Ishikawa (cell line): Measurements from ENCODE around the gene EDC4.

Experiments
- CEBPB ChIP-seq: IDR thresholded peaks from 2 replicates; pipeline ENCODE4 v1.6.1; 2012
- CREB1 ChIP-seq: IDR thresholded peaks from 2 replicates; pipeline ENCODE4 v1.6.1; 2012; ENCODE audit warnings: low read depth
- EGR1 ChIP-seq: IDR thresholded peaks from 2 replicates; pipeline ENCODE4 v1.6.1; 2012
- EP300 ChIP-seq: IDR thresholded peaks from 2 replicates; pipeline ENCODE4 v1.6.1; 2012; ENCODE audit warnings: borderline replicate concordance
- FOXM1 ChIP-seq: IDR thresholded peaks from 2 replicates; pipeline ENCODE4 v1.6.1; 2012; ENCODE audit warnings: low read depth, borderline replicate concordance
- NFIC ChIP-seq: IDR thresholded peaks from 2 replicates; pipeline ENCODE4 v1.6.1; 2012
- RAD21 ChIP-seq: IDR thresholded peaks from 2 replicates; pipeline ENCODE4 v1.6.1; 2012; ENCODE audit warnings: low read depth
- REST ChIP-seq: IDR thresholded peaks from 2 replicates; pipeline ENCODE4 v1.6.1; 2012; ENCODE audit warnings: low read depth, mild to moderate bottlenecking
- TAF1 ChIP-seq: IDR thresholded peaks from 2 replicates; pipeline ENCODE4 v1.6.1; 2012; ENCODE audit warnings: low read depth, mild to moderate bottlenecking
- TCF12 ChIP-seq: IDR thresholded peaks from 2 replicates; pipeline ENCODE4 v1.6.1; 2012; ENCODE audit warnings: low read depth
- TEAD4 ChIP-seq: IDR thresholded peaks from 2 replicates; pipeline ENCODE4 v1.6.1; 2012
- YY1 ChIP-seq: IDR thresholded peaks from 2 replicates; pipeline ENCODE4 v1.6.1; 2012; ENCODE audit warnings: low read depth
- ZBTB7A ChIP-seq: IDR thresholded peaks from 2 replicates; pipeline ENCODE4 v1.6.1; 2012; ENCODE audit warnings: low read depth
- TF ChIP-seq, protein P1 (sequence below): IDR thresholded peaks from 2 replicates; pipeline ENCODE4 v1.6.1; 2012
- TF ChIP-seq, protein P2 (sequence below): IDR thresholded peaks from 2 replicates; pipeline ENCODE4 v1.6.1; 2012

EDC4 gene

DNA sequence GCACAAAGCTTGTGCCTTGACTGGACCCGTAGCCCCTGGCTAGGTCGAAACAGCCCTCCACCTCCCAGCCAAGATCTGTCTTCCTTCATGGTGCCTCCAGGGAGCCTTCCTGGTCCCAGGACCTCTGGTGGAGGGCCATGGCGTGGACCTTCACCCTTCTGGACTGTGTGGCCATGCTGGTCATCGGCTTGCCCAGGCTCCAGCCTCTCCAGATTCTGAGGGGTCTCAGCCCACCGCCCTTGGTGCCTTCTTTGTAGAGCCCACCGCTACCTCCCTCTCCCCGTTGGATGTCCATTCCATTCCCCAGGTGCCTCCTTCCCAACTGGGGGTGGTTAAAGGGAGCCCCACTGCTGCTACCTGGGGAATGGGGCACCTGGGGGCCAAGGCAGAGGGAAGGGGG is 55.3 kb downstream of the EDC4 start:
- TF ChIP-seq FOXM1 (no peak), TAF1 (no peak), EGR1 (no peak), TCF12 (no peak), REST (no peak), CREB1 (no peak), YY1 (no peak), EP300 (no peak), NFIC (no peak), TEAD4 (no peak), ZBTB7A (no peak), CEBPB (no peak), RAD21 (no peak)
- TF ChIP-seq, protein P1, sequence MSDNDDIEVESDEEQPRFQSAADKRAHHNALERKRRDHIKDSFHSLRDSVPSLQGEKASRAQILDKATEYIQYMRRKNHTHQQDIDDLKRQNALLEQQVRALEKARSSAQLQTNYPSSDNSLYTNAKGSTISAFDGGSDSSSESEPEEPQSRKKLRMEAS = no peak
- TF ChIP-seq, protein P2, sequence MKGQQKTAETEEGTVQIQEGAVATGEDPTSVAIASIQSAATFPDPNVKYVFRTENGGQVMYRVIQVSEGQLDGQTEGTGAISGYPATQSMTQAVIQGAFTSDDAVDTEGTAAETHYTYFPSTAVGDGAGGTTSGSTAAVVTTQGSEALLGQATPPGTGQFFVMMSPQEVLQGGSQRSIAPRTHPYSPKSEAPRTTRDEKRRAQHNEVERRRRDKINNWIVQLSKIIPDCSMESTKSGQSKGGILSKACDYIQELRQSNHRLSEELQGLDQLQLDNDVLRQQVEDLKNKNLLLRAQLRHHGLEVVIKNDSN = no peak

- TF ChIP-seq, protein P1 = peak; percentile 34; the same call in 1 of the 2 replicates
- TF ChIP-seq TAF1 (no peak), RAD21 (peak; percentile 92)
These were observed 55.9 kb downstream of the EDC4 start for GRCh38 chr16:67928561-67929364.

DNA sequence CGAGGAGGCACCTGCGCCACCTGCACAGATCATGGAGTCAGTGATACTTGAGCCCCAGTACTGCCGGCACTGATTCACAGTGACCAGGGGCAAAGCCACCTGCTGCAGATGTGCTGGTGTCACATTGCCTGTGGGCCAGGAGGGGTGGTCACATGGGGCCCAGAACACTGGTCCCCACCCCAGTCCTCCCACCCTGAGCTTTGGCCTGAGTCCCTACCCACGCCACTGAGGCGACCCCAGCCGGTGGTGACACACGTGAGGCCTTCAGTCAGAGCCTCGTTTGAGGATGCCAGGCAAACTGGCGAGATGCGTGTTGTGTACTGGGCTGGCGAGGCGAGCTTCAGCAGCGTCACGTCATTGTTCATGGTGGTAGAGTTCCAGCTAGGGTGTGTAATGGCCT is 57.3 kb downstream of the EDC4 start:
- no peak for TF ChIP-seq TEAD4
- TF ChIP-seq TCF12 = no peak
- TF ChIP-seq, protein P1 = no peak
- TF ChIP-seq CREB1 = no peak
- TF ChIP-seq YY1 = no peak
- TF ChIP-seq CEBPB = no peak
- no peak for TF ChIP-seq ZBTB7A
- no peak for TF ChIP-seq REST
- no peak for TF ChIP-seq EP300
- TF ChIP-seq RAD21 = no peak
- TF ChIP-seq, protein P2 = no peak
- TF ChIP-seq FOXM1 = no peak
- TF ChIP-seq TAF1 = no peak
- no peak for TF ChIP-seq EGR1
- TF ChIP-seq NFIC = no peak

- TF ChIP-seq FOXM1 (no peak), EP300 (no peak), TAF1 (no peak), CREB1 (no peak), ZBTB7A (no peak), RAD21 (no peak), TCF12 (no peak), REST (no peak), YY1 (no peak), EGR1 (no peak), TEAD4 (no peak), NFIC (no peak), CEBPB (no peak)
- TF ChIP-seq, protein P2 = no peak
- TF ChIP-seq, protein P1 = no peak
These were observed 57.9 kb downstream of the EDC4 start for GRCh38 chr16:67930678-67931211.
